Hepatocyte (in vitro differentiated cells): ENCODE results near the gene WDR72. TPM values are rescaled to one million over a fixed set of nuclear protein-coding genes. Genes with fewer than 3 reads are reported as not detected.

ENCODE experiments used
- DNase-seq: peaks from one replicate; pipeline ENCODE4 v3.0.0-alpha.2; 2016; ENCODE audit warnings: low spot score
- H2AFZ ChIP-seq: fragments of 200-600 bp; sonication (generic); 2 replicates; pipeline ENCODE4 v1.6.0; 2016; ENCODE audit warnings: antibody characterized with exemption, mild to moderate bottlenecking
- H3K27ac ChIP-seq: fragments of 200-600 bp; sonication (generic); 2 replicates; pipeline ENCODE4 v1.5.1; 2016; ENCODE audit warnings: mild to moderate bottlenecking
- H3K27me3 ChIP-seq: fragments of 200-600 bp; sonication (generic); 2 replicates; pipeline ENCODE4 v1.6.1; 2016
- H3K36me3 ChIP-seq: fragments of 200-600 bp; sonication (generic); replicated peaks from 2 replicates; pipeline ENCODE4 v1.5.1; 2016; ENCODE audit warnings: low read depth; ENCODE audit not compliant: insufficient read depth
- H3K4me1 ChIP-seq: fragments of 200-600 bp; sonication (generic); 2 replicates; pipeline ENCODE4 v1.5.1; 2016; ENCODE audit warnings: mild to moderate bottlenecking, moderate library complexity; ENCODE audit not compliant: insufficient read depth
- H3K4me2 ChIP-seq: fragments of 200-600 bp; sonication (generic); 2 replicates; pipeline ENCODE4 v1.6.0; 2016
- H3K4me3 ChIP-seq: fragments of 200-600 bp; sonication (generic); 2 replicates; pipeline ENCODE4 v1.5.1; 2016; ENCODE audit warnings: mild to moderate bottlenecking
- H3K79me2 ChIP-seq: fragments of 200-600 bp; sonication (generic); 2 replicates; pipeline ENCODE4 v1.6.0; 2017; ENCODE audit warnings: mild to moderate bottlenecking
- H3K9me2 ChIP-seq: fragments of 200-600 bp; sonication (generic); replicated peaks from 2 replicates; pipeline ENCODE4 v1.6.0; 2017; ENCODE audit warnings: mild to moderate bottlenecking; ENCODE audit not compliant: insufficient read depth
- H3K9me3 ChIP-seq: fragments of 200-600 bp; sonication (generic); 2 replicates; pipeline ENCODE4 v1.5.1; 2016; ENCODE audit warnings: low read depth, mild to moderate bottlenecking
- H4K20me1 ChIP-seq: fragments of 200-600 bp; sonication (generic); 2 replicates; pipeline ENCODE4 v1.6.0; 2016; ENCODE audit warnings: mild to moderate bottlenecking; ENCODE audit not compliant: insufficient read depth, poor library complexity, severe bottlenecking
- CTCF ChIP-seq: fragments of 200-600 bp; sonication (generic); IDR thresholded peaks from 2 replicates; pipeline ENCODE4 v1.5.1; 2016; ENCODE audit warnings: antibody characterized with exemption, mild to moderate bottlenecking; ENCODE audit not compliant: poor library complexity
- EZH2 ChIP-seq: fragments of 200-600 bp; sonication (generic); IDR thresholded peaks from 2 replicates; pipeline ENCODE4 v1.6.1; 2016; ENCODE audit warnings: antibody characterized with exemption, mild to moderate bottlenecking, borderline replicate concordance
- EZH2phosphoT487 ChIP-seq: fragments of 200-600 bp; sonication (generic); IDR thresholded peaks from one replicate; pipeline ENCODE4 v1.6.1; 2018; ENCODE audit warnings: antibody characterized with exemption, mild to moderate bottlenecking, low read depth, moderate library complexity; ENCODE audit not compliant: unreplicated experiment, severe bottlenecking
- WGBS: methylation state at CpG from one replicate; pipeline ENCODE4 v1.1.6; 2016; ENCODE audit warnings: low lambda C conversion rate; ENCODE audit errors: missing lambda C conversion rate; 5-methylcytosine and 5-hydroxymethylcytosine counted together
- polyA plus RNA-seq: library from polyadenylated mRNA; unstranded; fragments of >200 nt; fragmentation: Nextera tagmentation; extraction: Ambion mirVana; gene quantifications from 2 replicates; pipeline ENCODE4 v1.2.1, GENCODE V29; 2016
- total RNA-seq: library from RNA; depleted of rRNA; stranded (reverse); fragments of >200 nt; gene quantifications from 2 replicates; pipeline ENCODE4 v1.2.3, GENCODE V29; 2014

WDR72 gene
- total and polyA plus RNA-seq, 2 experiments from 2014 or later: 3.5 to 6.4 TPM

GRCh38 chr15:53625962-53626845, 133.3 kb downstream of the WDR72 start:
- no peaks in the 10 kb centered on the region for H4K20me1 ChIP-seq
- no peaks in the 10 kb centered on the region for H3K9me3 ChIP-seq
- WGBS: 91% methylated on average over 22 of the region's 22 CpGs

GRCh38 chr15:53625260-53625659, 134.2 kb downstream of the WDR72 start:
- H3K4me2 ChIP-seq: no peak overlapping the region
- no peak overlapping the region for H3K27ac ChIP-seq
- DNase-seq: no peak
- no peaks in the 10 kb centered on the region for H3K4me1 ChIP-seq
- no peaks in the 10 kb centered on the region for H4K20me1 ChIP-seq
- no peak overlapping the region for H2AFZ ChIP-seq
- no peaks in the 10 kb centered on the region for H3K27me3 ChIP-seq
- no peak overlapping the region for H3K4me3 ChIP-seq
- no peaks in the 10 kb centered on the region for H3K79me2 ChIP-seq
- TF ChIP-seq EZH2 (no peak), EZH2phosphoT487 (no peak), CTCF (no peak)
- no peaks in the 10 kb centered on the region for H3K9me2 ChIP-seq
- no peaks in the 10 kb centered on the region for H3K36me3 ChIP-seq
- H3K9me3 ChIP-seq: no peaks in the 10 kb centered on the region

More at GRCh38 chr15:53625962-53626845, 133.3 kb downstream of the WDR72 start:
- H3K27me3 ChIP-seq: no peaks in the 10 kb centered on the region
- no peaks in the 10 kb centered on the region for H3K4me1 ChIP-seq
- no peak for DNase-seq
- no peak overlapping the region for H3K27ac ChIP-seq
- H3K4me2 ChIP-seq: no peak overlapping the region
- H2AFZ ChIP-seq: no peak overlapping the region
- H3K79me2 ChIP-seq: no peaks in the 10 kb centered on the region
- no peaks in the 10 kb centered on the region for H3K9me2 ChIP-seq
- TF ChIP-seq EZH2: no peak
- no peak for TF ChIP-seq EZH2phosphoT487
- TF ChIP-seq CTCF: no peak
- no peak overlapping the region for H3K4me3 ChIP-seq
- no peaks in the 10 kb centered on the region for H3K36me3 ChIP-seq

GRCh38 chr15:53618461-53618860, 141.0 kb downstream of the WDR72 start:
- no peak overlapping the region for H3K27ac ChIP-seq
- no peak for DNase-seq
- no peak overlapping the region for H3K4me2 ChIP-seq
- H3K4me3 ChIP-seq: no peak overlapping the region
- no peaks in the 10 kb centered on the region for H3K9me2 ChIP-seq
- 50% methylated on average over 2 of the region's 2 CpGs for WGBS
- TF ChIP-seq EZH2: no peak
- TF ChIP-seq EZH2phosphoT487: no peak
- TF ChIP-seq CTCF: no peak
- no peaks in the 10 kb centered on the region for H3K79me2 ChIP-seq
- H3K9me3 ChIP-seq: no peaks in the 10 kb centered on the region
- H3K27me3 ChIP-seq: no peaks in the 10 kb centered on the region
- no peaks in the 10 kb centered on the region for H4K20me1 ChIP-seq
- no peaks in the 10 kb centered on the region for H3K36me3 ChIP-seq
- no peak overlapping the region for H2AFZ ChIP-seq
- H3K4me1 ChIP-seq: no peaks in the 10 kb centered on the region
